ENCODE measurements around the gene EXD1.
"Not testable (repeated sequence)": the region's sequence is repeated elsewhere in the genome, so short reads cannot be mapped to it uniquely, and the experiment has no call there.

Gene EXD1

GRCh38 chr15:41235929-41236328 is 5.4 kb upstream of the EXD1 start:
- no peak for TF ChIP-seq CTCF (IDR thresholded peaks at IDR 0.05; ENCODE audit: low read depth, low read length)
- Histone ChIP-seq H3K4me3 (ENCODE audit: low read depth, low read length) (no peak overlapping the region), H3K9me3 (no peaks in the 10 kb centered on the region), H3K27me3 (no peaks in the 10 kb centered on the region), H3K36me3 (no peaks in the 10 kb centered on the region), H3K4me1 (no peaks in the 10 kb centered on the region)
- no peak for DNase-seq

- H3K9me3 ChIP-seq; H3K4me3 ChIP-seq (ENCODE audit: low read depth, low read length); H3K36me3 ChIP-seq; H3K27me3 ChIP-seq; H3K4me1 ChIP-seq; DNase-seq: not testable (repeated sequence)
Measured at GRCh38 chr15:41235228-41235627, 4.7 kb upstream of the EXD1 start.

GRCh38 chr15:41233367-41233771 is 2.8 kb upstream of the EXD1 start:
- no peak for TF ChIP-seq CTCF (IDR thresholded peaks at IDR 0.05; ENCODE audit: low read depth, low read length)
- no peaks in the 10 kb centered on the region for H3K9me3 ChIP-seq
- DNase-seq, result no peak
- H3K4me3 ChIP-seq (ENCODE audit: low read depth, low read length), result no peak overlapping the region
- H3K4me1 ChIP-seq, result no peaks in the 10 kb centered on the region
- no peaks in the 10 kb centered on the region for H3K27me3 ChIP-seq
- no peaks in the 10 kb centered on the region for H3K36me3 ChIP-seq

GRCh38 chr15:41231422-41232226 is 1.1 kb upstream of the EXD1 start:
- Histone ChIP-seq H3K27me3 (peaks cover 6% of the 10 kb centered on the region; the same call in 1 of the 2 replicates), H3K4me3 (ENCODE audit: low read depth, low read length) (peak overlapping the region; percentile 89), H3K4me1 (no peaks in the 10 kb centered on the region), H3K9me3 (no peaks in the 10 kb centered on the region), H3K36me3 (no peaks in the 10 kb centered on the region)
- no peak for TF ChIP-seq CTCF (IDR thresholded peaks at IDR 0.05; ENCODE audit: low read depth, low read length)
- no peak for DNase-seq

- DNase-seq, result no peak
- no peak for TF ChIP-seq CTCF (IDR thresholded peaks at IDR 0.05; ENCODE audit: low read depth, low read length)
- Histone ChIP-seq H3K9me3 (no peaks in the 10 kb centered on the region), H3K27me3 (peaks cover 9% of the 10 kb centered on the region; the same call in 1 of the 2 replicates), H3K4me1 (no peaks in the 10 kb centered on the region), H3K36me3 (no peaks in the 10 kb centered on the region), H3K4me3 (ENCODE audit: low read depth, low read length) (no peak overlapping the region)
Measured at GRCh38 chr15:41230345-41230649, 260 bp downstream of the EXD1 start.

GRCh38 chr15:41219381-41219780 is 11.2 kb downstream of the EXD1 start:
- Histone ChIP-seq H3K27me3 (peaks cover 14% of the 10 kb centered on the region), H3K9me3 (no peaks in the 10 kb centered on the region), H3K36me3 (no peaks in the 10 kb centered on the region), H3K4me1 (no peaks in the 10 kb centered on the region), H3K4me3 (ENCODE audit: low read depth, low read length) (no peak overlapping the region)
- DNase-seq, result no peak
- TF ChIP-seq CTCF (IDR thresholded peaks at IDR 0.05; ENCODE audit: low read depth, low read length), result no peak

All from BE2C (cell line).